Panc1 (cell line): ENCODE measurements around the gene IKZF4. TPM values are rescaled to one million over a fixed set of nuclear protein-coding genes. Genes with fewer than 3 reads are reported as not detected.

Experiments
- ATAC-seq: fragments of 200-7000 bp; cut with Tn5 transposase; 2 replicates; pipeline ENCODE4 v1.9.1; 2020; ENCODE audit warnings: mild to moderate bottlenecking, moderate library complexity
- BruUV-seq: library from RNA; stranded (reverse); fragments of 400-500 nt; replicated peaks from 2 replicates; lab custom pipeline; 2021; lab: Mats Ljungman, UMichigan
- CTCF ChIA-PET: fragments of 300-600 bp; sonication (Branson Sonifier 250); formaldehyde crosslinking; loops from one replicate; lab custom pipeline; 2022; ENCODE audit warnings: antibody characterized with exemption; lab: Charles Lee
- POLR2A ChIA-PET: fragments of 300-600 bp; sonication (Branson Sonifier 250); formaldehyde crosslinking; loops from one replicate; lab custom pipeline; 2022; ENCODE audit warnings: antibody characterized with exemption; lab: Charles Lee
- DNase-seq: peaks from one replicate; pipeline ENCODE4 v3.0.0-alpha.2; 2010; ENCODE audit warnings: low read depth, low spot score
- H3K27ac ChIP-seq: 2 replicates; pipeline ENCODE4 v1.5.1; 2011; ENCODE audit warnings: mild to moderate bottlenecking, low read length, inconsistent platforms
- H3K27me3 ChIP-seq: fragments of 200-500 bp; sonication (Bioruptor generic); 2 replicates; pipeline ENCODE4 v1.6.0; 2014; ENCODE audit warnings: low read length, inconsistent platforms; ENCODE audit not compliant: control insufficient read depth, insufficient read depth
- H3K36me3 ChIP-seq: fragments of 200-500 bp; sonication (Bioruptor generic); 2 replicates; pipeline ENCODE4 v1.5.1; 2014; ENCODE audit warnings: inconsistent platforms, mild to moderate bottlenecking, low read length, moderate library complexity; ENCODE audit not compliant: control insufficient read depth, insufficient read depth
- H3K4me1 ChIP-seq: 2 replicates; pipeline ENCODE4 v1.5.1; 2011; ENCODE audit warnings: inconsistent platforms, mild to moderate bottlenecking, low read length, moderate library complexity; ENCODE audit not compliant: control insufficient read depth, insufficient read depth
- H3K4me3 ChIP-seq, 2 experiments: 2 replicates each; pipeline ENCODE4 v1.5.1; 2011 to 2012; ENCODE audit warnings: low read depth in 2 of 2, low read length in 2 of 2, mild to moderate bottlenecking in 2 of 2, inconsistent platforms in 1 of 2, moderate library complexity in 1 of 2
- H3K9me3 ChIP-seq: fragments of 200-500 bp; sonication (Bioruptor generic); 2 replicates; pipeline ENCODE4 v1.5.1; 2014; ENCODE audit warnings: low read depth, mild to moderate bottlenecking, inconsistent platforms, low read length, moderate library complexity; ENCODE audit not compliant: control insufficient read depth, insufficient read depth
- CTCF ChIP-seq: fragments of 450-650 bp; IDR thresholded peaks from 2 replicates; pipeline ENCODE4 v1.5.1; 2017; ENCODE audit warnings: mild to moderate bottlenecking
- POLR2AphosphoS5 ChIP-seq: IDR thresholded peaks from 2 replicates; pipeline ENCODE4 v1.6.1; 2012; ENCODE audit warnings: mild to moderate bottlenecking, low read depth, low read length, moderate library complexity
- REST ChIP-seq, 2 experiments: IDR thresholded peaks; 2 replicates each; pipeline ENCODE4 v1.6.1; 2011 to 2012; ENCODE audit warnings: low read depth in 2 of 2, control low read depth in 1 of 2, low read length in 1 of 2, mild to moderate bottlenecking in 1 of 2, moderate library complexity in 1 of 2; ENCODE audit not compliant: insufficient read depth in 1 of 2
- SIN3A ChIP-seq: IDR thresholded peaks from 2 replicates; pipeline ENCODE4 v1.6.1; 2012; ENCODE audit warnings: low read depth, mild to moderate bottlenecking, low read length, moderate library complexity, borderline replicate concordance; ENCODE audit not compliant: insufficient read depth
- TCF7L2 ChIP-seq: IDR thresholded peaks from 2 replicates; pipeline ENCODE4 v1.6.1; 2011; ENCODE audit warnings: mild to moderate bottlenecking, low read depth, low read length, inconsistent platforms
- in situ Hi-C: cut with HindIII; loops from 2 replicates; pipeline ENCODE4 v1.10.0; 2016; ENCODE audit warnings: low sequenced_read_pairs, low pct_unique_long_range_greater_than_20kb
- intact Hi-C: fragments of 100-400 bp; cut with micrococcal nuclease; formaldehyde crosslinking; loops from one replicate; pipeline ENCODE4 v1.10.0; 2022; ENCODE audit not compliant: unreplicated experiment
- total RNA-seq: library from RNA; stranded (reverse); gene quantifications from one replicate; pipeline ENCODE4 v1.2.1, GENCODE V29; 2021; ENCODE audit not compliant: unreplicated experiment

IKZF4 gene
- total RNA-seq, 1 experiment from 2014 or later: 6.9 TPM

GRCh38 chr12:56011509-56012090, 9.2 kb upstream of the IKZF4 start:
- intact Hi-C loops: no loop called here
- DNase-seq (no peak), ATAC-seq (no peak)
- ChIA-PET CTCF (interaction anchor here (0.7 kb wide), 1 partner anchor 18 kb away, joined by 3 read pairs; no protein-coding TSS in a partner anchor), POLR2A (interaction anchor here (1.0 kb wide), 1 partner anchor 38 kb away, joined by 3 read pairs; the partner anchor contains the start of gene RAB5B)
- H3K36me3 ChIP-seq: no peaks in the 10 kb centered on the region
- no TSS peak for BruUV-seq
- no peaks in the 10 kb centered on the region for H3K9me3 ChIP-seq
- H3K4me3 ChIP-seq: no peak overlapping the region
- in situ Hi-C loops: no loop called here
- TF ChIP-seq TCF7L2: no peak
- TF ChIP-seq SIN3A: no peak
- no peak for TF ChIP-seq CTCF
- no peak for TF ChIP-seq REST (IDR thresholded peaks at IDR 0.05; ENCODE audit: insufficient read depth in 1 of 2, low read depth in 2 of 2, low read length in 1 of 2)
- TF ChIP-seq POLR2AphosphoS5: no peak
- no peak overlapping the region for H3K27ac ChIP-seq
- H3K4me1 ChIP-seq: peaks cover 5% of the 10 kb centered on the region; the same call in 1 of the 2 replicates
- H3K27me3 ChIP-seq: no peaks in the 10 kb centered on the region

GRCh38 chr12:56013482-56013881, 7.4 kb upstream of the IKZF4 start:
- in situ Hi-C loops (no loop called here), intact Hi-C loops (no loop called here)
- ChIA-PET POLR2A (no interaction called here), CTCF (no interaction called here)
- BruUV-seq: no TSS peak
- no peak for ATAC-seq
- Histone ChIP-seq H3K27ac (no peak overlapping the region), H3K9me3 (no peaks in the 10 kb centered on the region), H3K36me3 (no peaks in the 10 kb centered on the region), H3K27me3 (no peaks in the 10 kb centered on the region), H3K4me3 (no peak overlapping the region), H3K4me1 (no peaks in the 10 kb centered on the region)
- no peak for DNase-seq
- TF ChIP-seq SIN3A (no peak), TCF7L2 (no peak), CTCF (no peak), POLR2AphosphoS5 (no peak), REST (IDR thresholded peaks at IDR 0.05; ENCODE audit: insufficient read depth in 1 of 2, low read depth in 2 of 2, low read length in 1 of 2) (no peak)
